ENCODE results near the gene SLC14A1. TPM values are rescaled to one million over a fixed set of nuclear protein-coding genes. Genes with fewer than 3 reads are reported as not detected.

The SLC14A1 gene
- total and polyA plus RNA-seq, 10 of the 15 experiments (the other 5 are each of a cell fraction or from before 2014, with no cell fraction given): 0.06 to 0.67 (median 0.10) TPM; not detected in 2

- Histone ChIP-seq H2AFZ (ENCODE audit: control insufficient read depth, low read depth, low read length) (no peak overlapping the region), H3K4me2 (ENCODE audit: control insufficient read depth, insufficient read depth) (no peak overlapping the region), H3K4me3 (no peak overlapping the region), H3K27ac (ENCODE audit: control insufficient read depth, insufficient read depth) (no peak overlapping the region), H3K79me2 (ENCODE audit: control insufficient read depth, insufficient read depth, low read length) (no peaks in the 10 kb centered on the region), H3K9ac (ENCODE audit: control insufficient read depth, insufficient read depth, low read length) (no peak overlapping the region), H3K36me3 (ENCODE audit: control insufficient read depth in 2 of 2, insufficient read depth in 2 of 2, low read length in 1 of 2) (no peaks in the 10 kb centered on the region), H3K9me3 (replicated peaks; ENCODE audit: control insufficient read depth, insufficient read depth, low read length) (no peaks in the 10 kb centered on the region), H3K4me1 (ENCODE audit: control insufficient read depth, insufficient read depth, low read length) (no peaks in the 10 kb centered on the region), H3K27me3 (replicated peaks in 1 of 2; ENCODE audit: control insufficient read depth in 2 of 2, insufficient read depth in 2 of 2, low read length in 1 of 2) (no peaks in the 10 kb centered on the region; a peak in 1 of 4 replicates), H4K20me1 (ENCODE audit: control insufficient read depth, insufficient read depth) (no peaks in the 10 kb centered on the region)
- no peak for ATAC-seq
- TF ChIP-seq EGR1 (IDR thresholded peaks at IDR 0.05; ENCODE audit: borderline replicate concordance in 1 of 2, low read depth in 2 of 2, low read length in 2 of 2): no peak
- no peak for TF ChIP-seq MYB (IDR thresholded peaks at IDR 0.05; ENCODE audit: borderline replicate concordance, low read depth, low read length)
- TF ChIP-seq ZNF207 (IDR thresholded peaks at IDR 0.05; ENCODE audit: borderline replicate concordance): no peak
- no peak for TF ChIP-seq BACH1 (IDR thresholded peaks at IDR 0.05; ENCODE audit: borderline replicate concordance)
- TF ChIP-seq ZBTB33 (IDR thresholded peaks at IDR 0.05): no peak
- TF ChIP-seq, protein P1, sequence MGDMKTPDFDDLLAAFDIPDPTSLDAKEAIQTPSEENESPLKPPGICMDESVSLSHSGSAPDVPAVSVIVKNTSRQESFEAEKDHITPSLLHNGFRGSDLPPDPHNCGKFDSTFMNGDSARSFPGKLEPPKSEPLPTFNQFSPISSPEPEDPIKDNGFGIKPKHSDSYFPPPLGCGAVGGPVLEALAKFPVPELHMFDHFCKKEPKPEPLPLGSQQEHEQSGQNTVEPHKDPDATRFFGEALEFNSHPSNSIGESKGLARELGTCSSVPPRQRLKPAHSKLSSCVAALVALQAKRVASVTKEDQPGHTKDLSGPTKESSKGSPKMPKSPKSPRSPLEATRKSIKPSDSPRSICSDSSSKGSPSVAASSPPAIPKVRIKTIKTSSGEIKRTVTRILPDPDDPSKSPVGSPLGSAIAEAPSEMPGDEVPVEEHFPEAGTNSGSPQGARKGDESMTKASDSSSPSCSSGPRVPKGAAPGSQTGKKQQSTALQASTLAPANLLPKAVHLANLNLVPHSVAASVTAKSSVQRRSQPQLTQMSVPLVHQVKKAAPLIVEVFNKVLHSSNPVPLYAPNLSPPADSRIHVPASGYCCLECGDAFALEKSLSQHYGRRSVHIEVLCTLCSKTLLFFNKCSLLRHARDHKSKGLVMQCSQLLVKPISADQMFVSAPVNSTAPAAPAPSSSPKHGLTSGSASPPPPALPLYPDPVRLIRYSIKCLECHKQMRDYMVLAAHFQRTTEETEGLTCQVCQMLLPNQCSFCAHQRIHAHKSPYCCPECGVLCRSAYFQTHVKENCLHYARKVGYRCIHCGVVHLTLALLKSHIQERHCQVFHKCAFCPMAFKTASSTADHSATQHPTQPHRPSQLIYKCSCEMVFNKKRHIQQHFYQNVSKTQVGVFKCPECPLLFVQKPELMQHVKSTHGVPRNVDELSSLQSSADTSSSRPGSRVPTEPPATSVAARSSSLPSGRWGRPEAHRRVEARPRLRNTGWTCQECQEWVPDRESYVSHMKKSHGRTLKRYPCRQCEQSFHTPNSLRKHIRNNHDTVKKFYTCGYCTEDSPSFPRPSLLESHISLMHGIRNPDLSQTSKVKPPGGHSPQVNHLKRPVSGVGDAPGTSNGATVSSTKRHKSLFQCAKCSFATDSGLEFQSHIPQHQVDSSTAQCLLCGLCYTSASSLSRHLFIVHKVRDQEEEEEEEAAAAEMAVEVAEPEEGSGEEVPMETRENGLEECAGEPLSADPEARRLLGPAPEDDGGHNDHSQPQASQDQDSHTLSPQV (IDR thresholded peaks at IDR 0.05): no peak
- no peak for TF ChIP-seq STAT3 (IDR thresholded peaks at IDR 0.05; ENCODE audit: low read depth, low read length)
- no peak for TF ChIP-seq WRNIP1 (IDR thresholded peaks at IDR 0.05; ENCODE audit: borderline replicate concordance, low read depth, low read length)
- TF ChIP-seq HCFC1 (IDR thresholded peaks at IDR 0.05; ENCODE audit: low read length): no peak
- RAD21 ChIA-PET (ENCODE audit: unreplicated experiment): no interaction called here
- no peak for DNase-seq (ENCODE audit: low read depth, low spot score)
- CTCF ChIA-PET: interaction anchor here (0.6 kb wide), 2 partner anchors 112 to 243 kb away, joined by 3 to 4 read pairs; no protein-coding TSS in a partner anchor
- no TSS peak for BruUV-seq (replicated peaks)
- no peak for FAIRE-seq
- POLR2A ChIA-PET: no interaction called here
- intact Hi-C loops (cut with micrococcal nuclease; ENCODE audit: unreplicated experiment): no loop called here
- WGBS (ENCODE audit: insufficient coverage, insufficient replicate concordance, low lambda C conversion rate, missing lambda C conversion rate): 2% methylated on average over 5 of the region's 5 CpGs
- SMC1A ChIA-PET (ENCODE audit: uncharacterized antibody, unreplicated experiment): no interaction called here
- in situ Hi-C loops (cut with MboI): no loop called here
These were observed 36.6 kb downstream of the SLC14A1 start for GRCh38 chr18:45760462-45761036.
